Naive thymus-derived CD8-positive, alpha-beta T cell (primary cell): ENCODE results near the gene LRRC26. TPM values are rescaled to one million over a fixed set of nuclear protein-coding genes. Genes with fewer than 3 reads are reported as not detected.

ENCODE experiments used
- ATAC-seq, 2 donors: fragments of 150-1000 bp; cut with Tn5 transposase in 1 of 2; sonication (Bioruptor Pico), chemical (Tn5 transposase) in 1 of 2; 1 replicate in 1 of 2; 2 replicates in 1 of 2; pipeline ENCODE4 v1.10.0; 2021; ENCODE audit warnings: mild to moderate bottlenecking in 2 of 2, moderate library complexity in 2 of 2
- POLR2A ChIA-PET: fragments of 350-600 bp; sonication (Branson Sonifier 250); formaldehyde crosslinking; loops from one replicate; lab custom pipeline; 2021; ENCODE audit warnings: antibody characterized with exemption; lab: Charles Lee
- DNase-seq, 10 donors: peaks; one replicate each; pipeline versions ENCODE4 v3.0.0 to v3.0.0-alpha.2; 2020 to 2022
- H3K27ac Mint-ChIP-seq, 10 donors: one replicate each; pipeline ENCODE4 v1.8.0; 2020 to 2022; ENCODE audit warnings: mild to moderate bottlenecking in 10 of 10, mixed read lengths in 10 of 10, moderate library complexity in 4 of 10, inconsistent platforms in 1 of 10
- H3K27me3 Mint-ChIP-seq, 5 donors: one replicate each; pipeline ENCODE4 v1.8.0; 2021 to 2022; ENCODE audit warnings: mixed read lengths in 5 of 5
- H3K36me3 Mint-ChIP-seq, 3 donors: one replicate each; pipeline ENCODE4 v1.8.0; 2020 to 2022; ENCODE audit warnings: mixed read lengths in 3 of 3, mild to moderate bottlenecking in 2 of 3, inconsistent platforms in 1 of 3
- H3K4me1 Mint-ChIP-seq, 4 donors: one replicate each; pipeline ENCODE4 v1.8.0; 2021 to 2022; ENCODE audit warnings: mixed read lengths in 4 of 4
- H3K4me3 Mint-ChIP-seq, 10 donors: one replicate each; pipeline ENCODE4 v1.8.0; 2020 to 2022; ENCODE audit warnings: mild to moderate bottlenecking in 10 of 10, mixed read lengths in 10 of 10, moderate library complexity in 6 of 10, inconsistent platforms in 1 of 10
- H3K9me3 Mint-ChIP-seq, 9 donors: one replicate each; pipeline ENCODE4 v1.8.0; 2020 to 2022; ENCODE audit warnings: mixed read lengths in 9 of 9, mild to moderate bottlenecking in 3 of 9, inconsistent platforms in 1 of 9, moderate library complexity in 1 of 9
- polyA plus RNA-seq, 3 donors: library from polyadenylated mRNA; unstranded; fragments of 300-500 nt; fragmentation: Illumina TruSeq; gene quantifications; one replicate each; pipeline ENCODE4 v1.2.3, GENCODE V29; 2021
- total RNA-seq, 8 experiments: library from RNA in 2 of 8; stranded (reverse) in 2 of 8; gene quantifications; one replicate each; pipeline ENCODE4 v1.2.3 and lab custom pipeline; 2021 to 2026

The LRRC26 gene, protein sequence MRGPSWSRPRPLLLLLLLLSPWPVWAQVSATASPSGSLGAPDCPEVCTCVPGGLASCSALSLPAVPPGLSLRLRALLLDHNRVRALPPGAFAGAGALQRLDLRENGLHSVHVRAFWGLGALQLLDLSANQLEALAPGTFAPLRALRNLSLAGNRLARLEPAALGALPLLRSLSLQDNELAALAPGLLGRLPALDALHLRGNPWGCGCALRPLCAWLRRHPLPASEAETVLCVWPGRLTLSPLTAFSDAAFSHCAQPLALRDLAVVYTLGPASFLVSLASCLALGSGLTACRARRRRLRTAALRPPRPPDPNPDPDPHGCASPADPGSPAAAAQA
- total RNA-seq (not detected), polyA plus RNA-seq (not detected), total RNA-seq (lab: John Stamatoyannopoulos, UW) (0 to 0.08 (median 0) reads per million in 6 experiments)

DNA sequence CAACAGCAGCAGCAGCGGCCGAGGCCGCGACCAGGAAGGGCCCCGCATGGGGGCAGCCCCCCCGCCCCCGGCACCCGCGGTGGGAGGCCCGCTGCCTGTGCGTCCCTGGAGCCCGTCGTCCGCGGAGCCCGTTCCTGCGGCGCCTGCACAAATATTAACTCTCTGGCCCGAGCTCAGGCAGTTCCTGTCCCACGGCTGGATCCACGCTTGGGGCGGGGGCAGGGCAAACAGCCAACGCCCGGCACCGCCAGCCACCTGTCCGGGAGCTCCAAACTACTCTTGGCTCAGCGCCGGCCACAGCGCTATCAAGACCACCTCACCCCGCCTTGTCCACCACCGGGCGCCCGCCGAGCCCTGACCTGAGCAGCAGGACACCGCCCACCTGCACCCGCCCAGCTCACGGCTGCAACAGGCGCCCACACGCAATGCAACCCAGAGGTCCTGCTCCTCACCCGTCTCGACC lies at the start of gene LRRC26:
LRRC26 (minus strand) TSS at position 156 of the 463 bp plus-strand sequence; CDS start at position 48, 108 bp downstream.
- Mint-ChIP-seq H3K27ac (no peak within 1 kb of the TSS), H3K4me1 (peaks cover 0 to 16% (median 5%) of the 10 kb centered on the region in 4 donors), H3K4me3 (peak within 1 kb of the TSS in 6 of 10 donors; percentile 33 to 81 (median 58)), H3K36me3 (no peaks in the 10 kb centered on the region), H3K27me3 (peaks cover 4 to 41% (median 8%) of the 10 kb centered on the region in 5 donors), H3K9me3 (peaks cover 0 to 4% (median 0%) of the 10 kb centered on the region in 9 donors)
- no peak for ATAC-seq
- POLR2A ChIA-PET: interaction anchor here (1.3 kb wide), 1 partner anchor 19 kb away, joined by 6 read pairs; the partner anchor contains the start of genes ANAPC2 and SSNA1
- DNase-seq: no peak

DNA sequence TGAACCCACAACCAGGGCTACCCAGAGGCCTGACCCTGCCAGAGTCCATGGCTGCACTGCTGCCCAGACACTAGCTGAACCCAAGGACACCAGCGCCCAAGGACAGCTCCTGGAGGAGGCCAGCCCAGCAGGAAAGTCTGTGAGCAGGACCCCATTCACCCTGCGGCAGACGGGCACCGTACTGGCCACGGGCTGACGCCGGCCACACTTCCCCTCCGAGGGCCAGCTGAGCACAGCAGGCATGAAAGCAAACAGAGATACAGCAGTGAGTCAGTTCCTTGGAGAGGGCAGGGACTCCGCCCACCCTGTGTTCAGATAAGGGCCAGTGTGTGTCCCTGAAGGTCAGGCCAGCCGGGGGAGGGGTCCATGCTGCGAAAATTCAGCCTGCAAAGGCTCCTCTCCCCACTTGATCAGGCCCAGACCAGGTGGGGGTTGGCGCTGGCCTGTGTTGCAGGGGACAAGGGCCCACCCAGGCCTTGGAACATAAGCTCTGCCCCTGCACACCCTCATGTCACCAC lies 49.0 kb upstream of the LRRC26 start:
- H3K27me3 Mint-ChIP-seq: no peaks in the 10 kb centered on the region
- peaks cover 1 to 6% (median 3%) of the 10 kb centered on the region in 4 donors for H3K4me1 Mint-ChIP-seq
- H3K27ac Mint-ChIP-seq: no peak overlapping the region
- POLR2A ChIA-PET: interaction anchor here (0.5 to 1.5 kb wide), 4 partner anchors 8 to 856 kb away, joined by 3 to 4 read pairs (median 3); partner anchors contain the start of gene LCN8
- H3K9me3 Mint-ChIP-seq: no peaks in the 10 kb centered on the region
- DNase-seq: no peak
- H3K36me3 Mint-ChIP-seq: no peaks in the 10 kb centered on the region
- H3K4me3 Mint-ChIP-seq: peak overlapping the region in 1 of 10 donors; percentile 10
- no peak for ATAC-seq

DNA sequence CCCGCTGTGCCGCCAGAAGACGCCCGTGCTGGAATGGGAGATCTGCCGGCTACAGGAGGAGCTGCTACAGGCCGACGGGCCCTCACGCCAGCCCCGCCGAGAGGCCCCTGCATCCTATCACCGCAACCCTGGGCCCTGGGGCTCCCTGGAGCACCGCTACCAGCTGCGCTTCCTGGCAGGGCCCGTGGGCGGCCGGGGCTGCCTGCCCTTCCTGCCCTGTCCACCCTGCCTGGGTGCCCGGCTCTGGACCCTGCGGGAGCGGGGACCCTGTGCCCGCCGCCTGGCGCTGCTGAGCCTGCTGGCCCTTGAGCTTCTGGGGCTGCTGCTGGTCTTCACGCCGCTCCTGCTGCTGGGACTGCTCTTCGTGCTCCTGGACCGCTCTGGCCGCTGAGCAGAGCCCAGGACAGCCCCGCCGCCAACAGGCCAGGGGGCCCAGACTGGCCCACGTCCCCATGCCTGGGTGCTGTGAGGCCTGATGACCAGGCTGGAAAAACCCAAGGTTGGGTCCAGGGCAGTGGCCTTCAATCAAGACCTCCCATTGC lies 48.4 kb upstream of the LRRC26 start:
- peaks cover 1 to 6% (median 3%) of the 10 kb centered on the region in 4 donors for H3K4me1 Mint-ChIP-seq
- no peak overlapping the region for H3K27ac Mint-ChIP-seq
- POLR2A ChIA-PET: interaction anchor here (1.1 to 1.3 kb wide), 2 partner anchors 8 to 36 kb away, joined by 3 read pairs; no protein-coding TSS in a partner anchor
- no peak for DNase-seq
- ATAC-seq: no peak
- H3K4me3 Mint-ChIP-seq: peak overlapping the region in 1 of 10 donors; percentile 10
- H3K27me3 Mint-ChIP-seq: no peaks in the 10 kb centered on the region
- no peaks in the 10 kb centered on the region for H3K9me3 Mint-ChIP-seq
- H3K36me3 Mint-ChIP-seq: no peaks in the 10 kb centered on the region

DNA sequence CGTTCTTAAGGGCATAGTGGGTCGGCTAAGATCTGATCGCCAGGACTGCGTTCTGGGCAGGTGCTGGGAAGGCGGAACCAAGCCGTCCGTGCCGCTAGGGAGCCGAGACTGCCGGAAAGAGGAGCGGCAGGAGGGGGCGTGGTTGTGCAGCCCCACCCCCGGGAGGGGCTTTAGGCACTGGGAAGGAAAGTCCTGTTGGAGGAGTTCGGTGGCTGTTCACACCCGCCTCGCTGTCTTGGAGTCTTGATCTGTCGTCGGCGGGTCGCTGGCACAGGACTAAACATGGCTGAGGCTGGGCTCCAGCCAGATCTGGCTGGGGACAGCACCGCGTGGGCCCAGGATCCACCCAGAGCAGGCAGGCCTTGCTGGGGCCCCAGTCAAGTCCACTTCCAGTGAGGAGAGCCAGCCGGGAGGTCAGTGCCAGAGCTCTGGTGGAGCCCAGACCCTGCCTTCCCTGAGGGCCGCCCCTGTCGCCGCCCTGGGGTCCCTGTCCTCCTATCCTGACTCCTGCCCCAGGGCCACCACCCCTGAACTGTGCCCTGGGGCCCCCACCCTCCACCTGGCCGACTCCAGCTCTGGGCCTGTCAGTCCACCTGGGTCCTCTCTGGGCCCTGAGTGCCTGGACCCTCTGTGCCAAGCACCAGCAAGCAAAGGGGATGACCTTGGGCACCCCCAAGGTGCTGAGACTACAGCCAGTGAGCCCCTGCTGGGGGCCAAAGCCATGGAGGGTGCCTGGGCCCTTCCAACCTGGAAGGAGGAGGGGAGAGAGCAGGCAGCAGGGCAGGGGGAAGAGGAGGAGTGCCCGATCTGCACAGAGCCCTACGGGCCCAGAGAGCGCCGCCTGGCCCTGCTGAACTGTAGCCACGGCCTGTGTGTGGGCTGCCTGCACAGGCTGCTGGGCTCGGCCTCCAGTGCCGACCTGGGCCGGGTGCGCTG lies 47.7 kb upstream of the LRRC26 start:
- Mint-ChIP-seq H3K36me3 (no peaks in the 10 kb centered on the region), H3K27me3 (no peaks in the 10 kb centered on the region), H3K4me3 (peak overlapping the region in 3 of 10 donors; percentile 15 to 36 (median 33)), H3K9me3 (no peaks in the 10 kb centered on the region), H3K4me1 (peaks cover 0 to 3% (median 0%) of the 10 kb centered on the region in 4 donors), H3K27ac (peak overlapping the region in 1 of 10 donors; percentile 15)
- DNase-seq (no peak), ATAC-seq (no peak)
- POLR2A ChIA-PET: no interaction called here

DNA sequence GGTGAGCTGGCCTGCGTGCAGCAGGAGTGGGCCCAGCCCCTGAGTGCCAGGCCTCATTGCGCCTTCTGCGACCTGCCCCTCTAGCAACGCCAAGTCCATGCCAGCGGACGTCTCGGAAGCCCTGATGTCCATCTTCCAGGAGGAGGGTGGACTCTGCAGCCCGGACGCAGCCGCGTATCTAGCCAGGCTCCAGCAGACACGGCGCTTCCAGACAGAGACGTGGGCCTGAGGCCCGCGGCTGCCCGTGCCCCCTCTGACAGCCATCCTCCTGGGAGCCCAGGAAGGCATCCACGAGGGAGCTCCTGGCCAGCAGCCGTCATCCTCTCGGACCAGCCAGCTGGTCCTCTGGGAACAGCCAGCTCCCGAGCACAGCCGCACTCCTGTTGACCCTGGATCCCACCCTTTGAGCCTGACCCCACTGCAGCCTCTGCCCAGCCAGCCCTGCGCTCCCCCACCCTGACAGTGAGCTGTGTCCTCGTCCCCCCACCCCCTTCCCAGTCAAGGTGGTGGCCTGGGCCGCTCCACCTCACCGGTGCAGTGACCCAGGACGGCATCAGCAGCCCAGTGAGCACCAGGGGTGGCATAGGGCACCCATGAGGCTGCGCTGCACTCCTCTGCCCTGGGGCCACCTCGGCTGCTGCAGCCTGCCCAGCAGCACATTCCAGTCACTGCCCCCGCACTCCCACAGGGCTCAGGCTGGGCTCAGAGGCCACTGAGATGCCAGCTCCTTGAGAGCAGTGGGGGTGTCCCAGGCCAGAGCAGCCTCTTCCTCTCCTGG lies 46.5 kb upstream of the LRRC26 start:
- Mint-ChIP-seq H3K4me3 (peak overlapping the region in 1 of 10 donors; percentile 41), H3K27ac (no peak overlapping the region), H3K36me3 (no peaks in the 10 kb centered on the region), H3K27me3 (no peaks in the 10 kb centered on the region), H3K9me3 (no peaks in the 10 kb centered on the region), H3K4me1 (peaks cover 0 to 3% (median 0%) of the 10 kb centered on the region in 4 donors)
- POLR2A ChIA-PET: interaction anchor here (0.6 kb wide), 1 partner anchor 441 kb away, joined by 3 read pairs; no protein-coding TSS in a partner anchor
- no peak for DNase-seq
- ATAC-seq: no peak

DNA sequence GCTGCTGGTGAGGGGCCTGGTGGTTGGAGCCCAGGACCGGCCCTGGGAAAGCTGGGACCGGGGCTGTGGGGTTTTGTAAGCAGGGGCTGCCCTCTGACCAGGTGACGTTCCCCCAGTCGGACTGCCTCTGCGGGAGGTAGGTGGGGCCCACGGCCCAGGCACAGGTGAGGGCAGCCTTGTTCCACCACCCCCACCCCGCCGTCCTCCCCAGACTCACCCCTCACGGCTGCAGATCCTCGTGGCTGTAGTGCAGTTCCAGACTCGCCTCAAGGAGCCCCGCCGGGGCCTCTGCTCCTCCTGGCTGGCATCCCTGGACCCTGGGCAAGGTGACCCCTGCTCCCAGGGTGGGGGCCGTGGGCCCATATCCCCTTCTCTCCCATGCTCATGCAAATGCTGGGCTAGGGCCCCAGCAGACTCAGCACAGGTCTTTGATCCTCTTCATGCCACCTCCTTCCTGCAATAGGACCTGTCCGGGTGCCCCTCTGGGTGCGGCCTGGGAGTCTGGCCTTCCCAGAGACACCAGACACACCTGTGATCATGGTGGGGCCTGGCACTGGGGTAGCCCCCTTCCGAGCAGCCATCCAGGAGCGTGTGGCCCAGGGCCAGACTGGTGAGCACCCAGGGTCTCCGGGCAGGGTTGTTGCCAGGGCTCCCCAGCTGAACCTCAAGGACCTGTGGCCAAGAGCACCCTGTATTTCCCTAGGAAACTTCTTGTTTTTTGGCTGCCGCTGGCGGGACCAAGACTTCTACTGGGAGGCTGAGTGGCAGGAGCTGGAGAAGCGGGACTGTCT lies 45.5 kb upstream of the LRRC26 start:
- Mint-ChIP-seq H3K4me3 (no peak overlapping the region), H3K27me3 (no peaks in the 10 kb centered on the region), H3K36me3 (no peaks in the 10 kb centered on the region), H3K27ac (no peak overlapping the region), H3K4me1 (peaks cover 0 to 4% (median 0%) of the 10 kb centered on the region in 4 donors), H3K9me3 (no peaks in the 10 kb centered on the region)
- ATAC-seq (no peak), DNase-seq (no peak)
- POLR2A ChIA-PET: interaction anchor here (0.6 to 1.6 kb wide), 4 partner anchors 8 to 155 kb away, joined by 3 to 7 read pairs (median 4); partner anchors contain the start of gene RNF208

DNA sequence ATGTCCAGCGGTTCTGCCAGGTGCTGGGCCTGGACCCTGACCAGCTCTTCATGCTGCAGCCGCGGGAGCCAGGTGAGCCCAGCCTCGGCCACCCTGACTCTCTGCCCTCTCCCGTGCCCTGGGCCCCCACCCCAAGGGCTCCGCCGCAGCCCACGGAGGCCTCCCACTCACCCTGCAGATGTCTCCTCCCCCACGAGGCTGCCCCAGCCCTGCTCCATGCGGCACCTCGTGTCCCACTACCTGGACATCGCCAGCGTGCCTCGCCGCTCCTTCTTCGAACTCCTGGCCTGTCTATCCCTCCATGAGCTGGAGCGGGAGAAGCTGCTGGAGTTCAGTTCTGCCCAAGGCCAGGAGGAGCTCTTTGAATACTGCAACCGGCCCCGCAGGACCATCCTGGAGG lies 44.8 kb upstream of the LRRC26 start:
- Mint-ChIP-seq H3K27ac (no peak overlapping the region), H3K9me3 (no peaks in the 10 kb centered on the region), H3K4me1 (peaks cover 0 to 4% (median 0%) of the 10 kb centered on the region in 4 donors), H3K36me3 (no peaks in the 10 kb centered on the region), H3K4me3 (no peak overlapping the region), H3K27me3 (no peaks in the 10 kb centered on the region)
- POLR2A ChIA-PET: interaction anchor here (0.6 to 1.6 kb wide), 4 partner anchors 9 to 155 kb away, joined by 3 to 7 read pairs (median 4); partner anchors contain the start of gene RNF208
- DNase-seq (no peak), ATAC-seq (no peak)

DNA sequence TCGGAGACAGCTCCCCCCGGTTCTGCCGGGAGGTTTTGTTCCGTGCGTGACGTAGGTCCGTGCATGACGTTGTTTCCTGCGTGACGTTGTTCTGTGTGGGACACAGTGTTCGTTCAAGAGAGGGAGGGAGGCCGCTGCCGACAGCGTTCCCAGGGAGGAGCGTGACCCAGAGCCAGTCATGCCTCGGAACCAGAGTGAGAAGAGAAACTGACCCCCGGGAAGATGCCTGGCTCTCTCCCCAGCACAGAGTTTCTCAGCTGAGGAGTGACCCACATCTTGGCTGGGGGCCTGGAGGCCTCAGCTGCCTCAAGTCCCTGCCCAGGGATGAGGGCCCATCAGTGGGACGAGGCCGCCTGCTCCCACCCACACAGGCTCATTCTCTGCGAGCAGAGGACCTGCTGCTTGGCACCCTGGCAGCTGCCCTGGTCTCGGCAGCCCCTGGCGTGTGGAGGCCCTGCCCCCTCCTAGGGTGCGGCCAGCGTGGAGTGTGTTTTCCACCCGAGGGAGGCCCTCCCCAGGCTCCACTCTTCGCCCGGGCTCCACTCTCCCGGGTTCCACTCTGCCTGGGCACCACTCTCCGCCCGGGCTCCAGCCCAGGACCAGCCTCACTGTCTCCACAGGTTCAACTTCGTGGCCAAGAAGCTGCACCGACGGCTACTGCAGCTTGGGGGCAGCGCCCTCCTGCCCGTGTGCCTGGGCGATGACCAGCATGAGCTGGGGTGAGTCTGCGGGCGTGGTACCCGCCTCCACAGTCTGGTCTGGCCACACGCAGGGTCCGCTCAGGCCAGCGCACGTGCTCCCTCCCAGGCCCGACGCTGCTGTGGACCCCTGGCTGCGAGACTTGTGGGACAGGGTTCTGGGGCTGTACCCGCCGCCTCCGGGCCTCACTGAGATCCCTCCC lies 43.6 kb upstream of the LRRC26 start:
- DNase-seq (no peak), ATAC-seq (no peak)
- H3K4me1 Mint-ChIP-seq: peaks cover 0 to 6% (median 3%) of the 10 kb centered on the region in 4 donors
- H3K4me3 Mint-ChIP-seq: no peak overlapping the region
- H3K9me3 Mint-ChIP-seq: no peaks in the 10 kb centered on the region
- peak overlapping the region in 1 of 10 donors; percentile 40 for H3K27ac Mint-ChIP-seq
- POLR2A ChIA-PET: interaction anchor here (0.5 to 1.6 kb wide), 3 partner anchors 10 to 84 kb away, joined by 3 to 7 read pairs (median 4); partner anchors contain the start of genes RNF208 and TPRN
- peaks cover 0 to 3% (median 0%) of the 10 kb centered on the region in 3 donors for H3K36me3 Mint-ChIP-seq
- H3K27me3 Mint-ChIP-seq: no peaks in the 10 kb centered on the region

DNA sequence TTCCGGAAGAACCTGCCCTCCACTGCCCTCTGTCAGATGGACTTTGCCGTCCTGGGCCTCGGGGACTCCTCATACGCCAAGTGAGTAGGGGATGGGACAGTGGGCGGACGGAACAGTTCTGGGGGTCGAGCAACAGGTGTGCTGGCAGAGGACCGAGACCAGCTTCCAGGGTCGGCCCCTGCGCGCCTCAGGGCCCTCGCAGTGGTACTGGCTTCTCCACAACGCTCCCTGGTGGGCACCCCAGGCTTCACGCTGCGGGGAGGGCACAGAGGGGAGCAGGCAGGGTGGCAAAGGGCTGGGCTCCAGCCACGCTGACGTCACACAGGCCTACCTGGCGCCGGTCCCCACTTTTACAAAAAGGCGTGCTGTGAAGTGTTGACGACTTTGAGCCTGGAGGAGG lies 42.7 kb upstream of the LRRC26 start:
- DNase-seq (no peak), ATAC-seq (no peak)
- Mint-ChIP-seq H3K9me3 (no peaks in the 10 kb centered on the region), H3K4me3 (no peak overlapping the region), H3K27me3 (no peaks in the 10 kb centered on the region), H3K27ac (no peak overlapping the region), H3K4me1 (peaks cover 1 to 10% (median 6%) of the 10 kb centered on the region in 4 donors), H3K36me3 (peaks cover 0 to 8% (median 0%) of the 10 kb centered on the region in 3 donors)
- POLR2A ChIA-PET: interaction anchor here (0.5 kb wide), 1 partner anchor 83 kb away, joined by 4 read pairs; no protein-coding TSS in a partner anchor

DNA sequence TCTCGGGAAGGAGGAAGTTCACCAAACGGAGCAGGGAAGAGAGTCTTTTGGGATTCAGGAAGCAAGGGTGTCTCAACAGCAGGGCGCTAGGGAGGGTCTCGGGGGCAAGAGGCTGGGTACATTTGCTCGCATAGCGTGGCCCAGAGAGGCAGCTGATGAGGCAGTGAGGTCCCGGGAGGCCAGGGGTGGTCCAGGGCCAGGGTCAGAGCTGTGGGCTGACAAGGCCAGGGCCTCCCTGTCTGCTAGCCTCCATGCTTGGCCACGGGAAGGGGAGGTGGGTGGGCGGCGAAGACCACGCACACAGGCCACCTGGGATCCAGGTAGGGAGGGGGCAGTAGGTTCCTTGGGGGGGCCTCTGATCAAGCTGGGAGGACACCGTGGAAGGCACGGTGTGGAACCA lies 41.7 kb upstream of the LRRC26 start:
- H3K4me3 Mint-ChIP-seq: no peak overlapping the region
- ATAC-seq (no peak), DNase-seq (no peak)
- POLR2A ChIA-PET: no interaction called here
- peak overlapping the region in 1 of 10 donors; percentile 56 for H3K27ac Mint-ChIP-seq
- peaks cover 0 to 14% (median 0%) of the 10 kb centered on the region in 3 donors for H3K36me3 Mint-ChIP-seq
- H3K4me1 Mint-ChIP-seq: peaks cover 10 to 20% (median 16%) of the 10 kb centered on the region in 4 donors
- H3K9me3 Mint-ChIP-seq: no peaks in the 10 kb centered on the region
- no peaks in the 10 kb centered on the region for H3K27me3 Mint-ChIP-seq
